H1 (cell line): Measurements from ENCODE around the gene DVL1. TPM values are rescaled to one million over a fixed set of nuclear protein-coding genes. Genes with fewer than 3 reads are reported as not detected.

Experiments
- CTCF ChIA-PET: fragments of 300-600 bp; sonication (Branson Sonifier 250); formaldehyde crosslinking; loops from one replicate; lab custom pipeline; 2021; ENCODE audit not compliant: partially characterized antibody; lab: Charles Lee
- POLR2A ChIA-PET: fragments of 300-600 bp; sonication (Branson Sonifier 250); formaldehyde crosslinking; loops from one replicate; lab custom pipeline; 2021; ENCODE audit warnings: inconsistent platforms; ENCODE audit not compliant: partially characterized antibody; lab: Charles Lee
- DNase-seq, 2 experiments: peaks; one replicate each; pipeline versions ENCODE4 v3.0.0 to v3.0.0-alpha.2; 2010 to 2022; ENCODE audit warnings: low spot score in 2 of 2, low read depth in 1 of 2, mixed read lengths in 1 of 2
- FAIRE-seq: peaks from 2 replicates; lab custom pipeline; 2011; peaks lifted over from hg19 to GRCh38; lab: Jason Lieb, UNC
- H2AFZ ChIP-seq: 2 replicates; pipeline ENCODE4 v1.8.1; 2012; ENCODE audit warnings: low read length, inconsistent platforms
- H2AK5ac ChIP-seq: 2 replicates; pipeline ENCODE4 v1.6.1; 2013; ENCODE audit warnings: low read depth, low read length
- H2BK120ac ChIP-seq: replicated peaks from 2 replicates; pipeline ENCODE3; 2013; ENCODE audit warnings: low read depth, low read length, inconsistent platforms
- H2BK12ac ChIP-seq: 2 replicates; pipeline ENCODE4 v1.6.1; 2013; ENCODE audit warnings: low read depth, low read length
- H2BK15ac ChIP-seq: 2 replicates; pipeline ENCODE4 v1.6.1; 2013; ENCODE audit warnings: low read length
- H2BK20ac ChIP-seq: 2 replicates; pipeline ENCODE4 v1.6.1; 2013; ENCODE audit warnings: low read length
- H2BK5ac ChIP-seq: 2 replicates; pipeline ENCODE4 v1.6.1; 2013; ENCODE audit warnings: low read depth, low read length
- H3K14ac ChIP-seq: 2 replicates; pipeline ENCODE4 v1.6.1; 2013; ENCODE audit warnings: inconsistent platforms; ENCODE audit not compliant: insufficient read length
- H3K18ac ChIP-seq: 2 replicates; pipeline ENCODE4 v1.6.1; 2013; ENCODE audit warnings: low read length; ENCODE audit errors: extremely low read depth
- H3K23ac ChIP-seq: 2 replicates; pipeline ENCODE4 v1.6.1; 2013; ENCODE audit warnings: inconsistent platforms; ENCODE audit not compliant: insufficient read length
- H3K23me2 ChIP-seq: 2 replicates; pipeline ENCODE4 v1.6.1; 2013; ENCODE audit warnings: low read depth, low read length
- H3K27ac ChIP-seq: 2 replicates; pipeline ENCODE4 v1.6.1; 2011; ENCODE audit warnings: low read depth, low read length, inconsistent platforms
- H3K27me3 ChIP-seq, 4 experiments: replicated peaks in 1 of 4; 1 replicate in 1 of 4; 2 replicates in 3 of 4; pipeline versions ENCODE4 v1.6.1 to v1.8.1; 2011 to 2013; ENCODE audit warnings: low read length in 3 of 4, mild to moderate bottlenecking in 3 of 4, inconsistent platforms in 2 of 4, mixed read lengths in 2 of 4, moderate library complexity in 1 of 4; ENCODE audit not compliant: control insufficient read depth in 3 of 4, insufficient read depth in 3 of 4; ENCODE audit errors: extremely low read depth in 1 of 4
- H3K36me3 ChIP-seq, 4 experiments: 2 replicates each; pipeline versions ENCODE4 v1.6.1 to v1.8.1; 2011 to 2013; ENCODE audit warnings: mild to moderate bottlenecking in 4 of 4, low read length in 3 of 4, moderate library complexity in 2 of 4, control low read depth in 1 of 4, inconsistent platforms in 1 of 4; ENCODE audit not compliant: insufficient read depth in 4 of 4, control insufficient read depth in 2 of 4
- H3K4ac ChIP-seq: replicated peaks from 2 replicates; pipeline ENCODE3; 2013; ENCODE audit warnings: low read length, low read depth, mixed read lengths, inconsistent platforms; ENCODE audit not compliant: insufficient read length
- H3K4me1 ChIP-seq, 4 experiments: replicated peaks in 1 of 4; 1 replicate in 1 of 4; 2 replicates in 3 of 4; pipeline versions ENCODE4 v1.6.1 to v1.8.1; 2011 to 2013; ENCODE audit warnings: low read length in 3 of 4, inconsistent platforms in 2 of 4, mixed read lengths in 1 of 4; ENCODE audit not compliant: insufficient read depth in 4 of 4, control insufficient read depth in 3 of 4
- H3K4me2 ChIP-seq, 2 experiments: 2 replicates each; pipeline versions ENCODE4 v1.6.1 to v1.8.1; 2011 to 2013; ENCODE audit warnings: low read depth in 2 of 2, low read length in 2 of 2, control low read depth in 1 of 2, inconsistent platforms in 1 of 2, mild to moderate bottlenecking in 1 of 2; ENCODE audit not compliant: insufficient read depth in 1 of 2
- H3K4me3 ChIP-seq, 4 experiments: fragments of 200-600, 300-600 bp in 1 of 4; sonication (generic), shearing (Covaris generic), sonication (Bioruptor Twin) in 1 of 4; 2 replicates each; pipeline versions ENCODE4 v1.5.1 to v1.8.1; 2011 to 2016; ENCODE audit warnings: low read length in 4 of 4, low read depth in 3 of 4, control low read depth in 2 of 4, inconsistent platforms in 2 of 4, mild to moderate bottlenecking in 2 of 4, mixed read lengths in 1 of 4, moderate library complexity in 1 of 4; ENCODE audit not compliant: insufficient read depth in 2 of 4; ENCODE audit errors: extremely low read depth in 1 of 4
- H3K56ac ChIP-seq: replicated peaks from 2 replicates; pipeline ENCODE3; 2013; ENCODE audit warnings: low read depth, mild to moderate bottlenecking, mixed read lengths, low read length, inconsistent platforms; ENCODE audit not compliant: insufficient read length
- H3K79me1 ChIP-seq: 2 replicates; pipeline ENCODE4 v1.6.1; 2013; ENCODE audit warnings: low read depth, low read length, control low read depth
- H3K79me2 ChIP-seq, 2 experiments: 2 replicates each; pipeline versions ENCODE4 v1.6.1 to v1.8.1; 2012 to 2013; ENCODE audit warnings: low read length in 2 of 2, mild to moderate bottlenecking in 2 of 2, inconsistent platforms in 1 of 2; ENCODE audit not compliant: insufficient read depth in 2 of 2, control insufficient read depth in 1 of 2
- H3K9ac ChIP-seq, 4 experiments: replicated peaks in 1 of 4; 1 replicate in 1 of 4; 2 replicates in 3 of 4; pipeline versions ENCODE4 v1.6.1 to v1.8.1; 2011 to 2013; ENCODE audit warnings: low read depth in 3 of 4, low read length in 3 of 4, control low read depth in 2 of 4, mild to moderate bottlenecking in 2 of 4, moderate library complexity in 2 of 4, inconsistent platforms in 1 of 4; ENCODE audit errors: extremely low read depth in 1 of 4
- H3K9me3 ChIP-seq, 2 experiments: 2 replicates each; pipeline versions ENCODE4 v1.6.1 to v1.8.1; 2012 to 2013; ENCODE audit warnings: mild to moderate bottlenecking in 2 of 2, moderate library complexity in 2 of 2, control low read depth in 1 of 2, inconsistent platforms in 1 of 2, low read depth in 1 of 2, low read length in 1 of 2, mixed read lengths in 1 of 2; ENCODE audit not compliant: insufficient read depth in 2 of 2
- H4K20me1 ChIP-seq, 2 experiments: replicated peaks in 1 of 2; 2 replicates each; pipeline versions ENCODE3 to v1.8.1; 2011 to 2013; ENCODE audit warnings: inconsistent platforms in 2 of 2, low read length in 2 of 2, mild to moderate bottlenecking in 1 of 2; ENCODE audit not compliant: insufficient read depth in 2 of 2, control insufficient read depth in 1 of 2
- H4K5ac ChIP-seq: 2 replicates; pipeline ENCODE4 v1.6.1; 2013; ENCODE audit warnings: low read length, low read depth, mixed read lengths, inconsistent platforms; ENCODE audit not compliant: insufficient read length
- H4K8ac ChIP-seq: 2 replicates; pipeline ENCODE4 v1.8.0; 2013; ENCODE audit warnings: mild to moderate bottlenecking, moderate library complexity, low read length, inconsistent platforms; ENCODE audit not compliant: insufficient read depth; ENCODE audit errors: extremely low read depth
- H4K91ac ChIP-seq: replicated peaks from 2 replicates; pipeline ENCODE3; 2013; ENCODE audit warnings: low read length, mixed read lengths, inconsistent platforms; ENCODE audit not compliant: insufficient read length
- CHD2 ChIP-seq: IDR thresholded peaks from 2 replicates; pipeline ENCODE4 v1.6.1; 2012; ENCODE audit warnings: low read length, improper control_type of control experiment
- KDM1A ChIP-seq: fragments of 200-600, 300-600 bp; sonication (generic); IDR thresholded peaks from 2 replicates; pipeline ENCODE4 v1.7.1; 2016; ENCODE audit warnings: mild to moderate bottlenecking, low read length, borderline replicate concordance
- RNF2 ChIP-seq: fragments of 200-900, 300-1000 bp; sonication (generic); IDR thresholded peaks from 2 replicates; pipeline ENCODE4 v1.7.1; 2016; ENCODE audit warnings: borderline replicate concordance, low read depth, mild to moderate bottlenecking, antibody characterized with exemption, low read length; ENCODE audit not compliant: poor library complexity, severe bottlenecking; ENCODE audit errors: missing control alignments
- SAP30 ChIP-seq: fragments of 300-600 bp; sonication (generic); IDR thresholded peaks from 2 replicates; pipeline ENCODE4 v1.7.1; 2012; ENCODE audit warnings: low read length, moderate library complexity, mild to moderate bottlenecking, inconsistent platforms; ENCODE audit not compliant: insufficient read depth, insufficient replicate concordance
- TEAD4 ChIP-seq: IDR thresholded peaks from 2 replicates; pipeline ENCODE4 v1.6.1; 2012; ENCODE audit warnings: low read depth, low read length, inconsistent platforms, mixed read lengths
- WGBS, 2 experiments: shearing (Covaris generic) in 1 of 2; methylation state at CpG; one replicate each; pipeline versions ENCODE4 v1.1.6 to v1.1.7; 2013 to 2015; ENCODE audit warnings: low lambda C conversion rate in 2 of 2, mixed read lengths in 2 of 2, inconsistent platforms in 1 of 2, low coverage in 1 of 2, missing lambda C conversion rate in 1 of 2; ENCODE audit not compliant: insufficient replicate concordance in 2 of 2, insufficient coverage in 1 of 2, insufficient read length in 1 of 2; ENCODE audit errors: extremely low coverage in 1 of 2, missing lambda C conversion rate in 1 of 2; 5-methylcytosine and 5-hydroxymethylcytosine counted together
- polyA plus RNA-seq, 7 experiments: library from polyadenylated mRNA; depleted of rRNA in 3 of 7; stranded (reverse) in 5 of 7; unstranded in 2 of 7; fragments of >200 nt in 5 of 7; fragments of 200-250 nt in 2 of 7; gene quantifications; 1 replicate in 5 of 7; 2 replicates in 1 of 7; 4 replicates in 1 of 7; pipeline versions ENCODE4 v1.2.1 to v1.2.3, GENCODE V29; 2011 to 2013; ENCODE audit warnings: missing spikeins in 2 of 7, mixed read lengths in 2 of 7
- total RNA-seq: library from RNA; stranded (reverse); fragmentation: NEBNext Ultra II Directional; extraction: Animal tissue kit (Norgen Biotek cat#: 25700); gene quantifications from 2 replicates; pipeline ENCODE4 v1.2.1, GENCODE V29; 2021

DVL1 gene
- total and polyA plus RNA-seq, 2 of the 8 experiments (the other 6 are each of a cell fraction or from before 2014, with no cell fraction given), result 39.4 to 58.9 TPM

DNA sequence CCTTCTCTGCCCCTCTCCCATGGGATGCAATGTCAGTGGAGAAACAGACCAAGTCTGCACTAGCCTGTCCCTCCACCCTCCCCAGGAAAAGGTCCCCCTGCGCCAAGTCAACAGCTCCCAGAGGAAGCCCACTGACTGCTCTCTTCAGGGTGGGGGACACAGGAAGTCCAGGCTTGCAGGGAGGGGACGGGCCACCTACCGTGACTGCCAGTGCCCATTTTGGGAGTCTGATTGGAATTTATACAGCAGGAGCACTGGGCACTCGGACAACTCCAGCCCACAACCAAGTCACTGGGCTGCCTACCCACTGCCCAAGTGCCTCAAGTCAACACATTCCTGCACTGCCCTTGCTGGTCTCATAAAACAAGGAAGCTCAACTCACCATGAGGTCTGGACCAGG is 43.8 kb upstream of the DVL1 start:
- no peak overlapping the region for H3K56ac ChIP-seq

More for the DNA sequence above, 43.8 kb upstream of the DVL1 start:
- Histone ChIP-seq H3K9ac (no peak overlapping the region), H3K9me3 (no peaks in the 10 kb centered on the region), H3K27me3 (no peaks in the 10 kb centered on the region), H2BK12ac (no peak overlapping the region), H3K4me2 (no peak overlapping the region), H4K5ac (no peak overlapping the region), H3K18ac (no peak overlapping the region), H3K14ac (no peak overlapping the region), H3K4me3 (no peak overlapping the region), H2BK120ac (no peak overlapping the region), H2AK5ac (no peak overlapping the region), H3K4me1 (peaks cover 0 to 3% (median 1%) of the 10 kb centered on the region in 4 experiments; a peak in 2 of 7 replicates), H4K20me1 (peaks cover 6 to 14% of the 10 kb centered on the region in 2 experiments), H3K79me1 (peaks cover 7% of the 10 kb centered on the region), H3K27ac (no peak overlapping the region), H3K23ac (no peak overlapping the region), H4K8ac (no peak overlapping the region; the same call in 1 of the 2 replicates), H2BK15ac (no peak overlapping the region), H3K23me2 (peaks cover 1% of the 10 kb centered on the region; the same call in 1 of the 2 replicates), H4K91ac (no peak overlapping the region), H3K4ac (no peak overlapping the region), H2BK20ac (no peak overlapping the region), H3K79me2 (peaks cover 0 to 26% of the 10 kb centered on the region in 2 experiments; a peak in 2 of 4 replicates), H3K36me3 (peaks cover 54 to 86% (median 75%) of the 10 kb centered on the region in 4 experiments), H2AFZ (no peak overlapping the region), H2BK5ac (no peak overlapping the region)
- ChIA-PET CTCF (interaction anchor here (0.6 to 3.4 kb wide), 4 partner anchors 9 to 47 kb away, joined by 3 to 20 read pairs (median 5); no protein-coding TSS in a partner anchor), POLR2A (interaction anchor here (20.0 to 33.4 kb wide), 3 partner anchors 3 to 38 kb away, joined by 515 to 719 read pairs (median 719); partner anchors contain the start of genes ANKRD65, AURKAIP1, CCNL2 and MRPL20)
- 92% methylated on average over 4 of the region's 4 CpGs; no CpG with 5 or more reads in 1 of the 2 experiments for WGBS, 2 experiments
- FAIRE-seq (no peak), DNase-seq (no peak)
- TF ChIP-seq KDM1A (no peak), CHD2 (no peak), SAP30 (no peak), RNF2 (no peak), TEAD4 (no peak)
